ENCODE results near the gene MRC1. TPM values are rescaled to one million over a fixed set of nuclear protein-coding genes. Genes with fewer than 3 reads are reported as not detected.

Gene MRC1
- total and polyA plus RNA-seq, 2 donors (not counting 1 experiment from before 2014, with no cell fraction given) = 0.12 TPM; not detected in 1

DNA sequence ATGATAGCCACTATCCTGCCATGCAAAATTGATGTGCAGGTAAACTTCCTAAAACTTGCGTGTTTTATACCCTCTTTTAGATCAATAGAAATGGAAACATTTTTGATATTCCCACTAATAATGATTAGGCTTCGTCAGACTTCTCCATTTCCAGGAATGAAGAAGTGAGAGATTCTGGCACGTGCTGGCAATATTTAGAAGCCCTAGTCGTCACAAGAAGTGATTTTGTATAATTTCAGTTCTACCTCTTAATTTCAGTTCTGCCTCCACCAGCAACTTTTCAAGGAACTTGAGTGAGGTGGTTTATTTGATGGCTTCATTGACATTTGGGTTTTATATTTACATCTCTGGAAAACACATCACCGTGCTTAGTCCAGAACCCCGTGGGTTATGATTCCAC lies 61.9 kb downstream of the MRC1 start:
- H2AFZ ChIP-seq (ENCODE audit: insufficient read depth, low read depth, low read length, poor library complexity, severe bottlenecking) = no peak overlapping the region
- CTCF ChIA-PET = no interaction called here
- intact Hi-C loops (cut with micrococcal nuclease) = no loop called here

GRCh38 chr10:17872191-17873091 lies 63.3 kb downstream of the MRC1 start:
- Histone ChIP-seq H3K9me3 (ENCODE audit: control extremely low read depth in 1 of 3, control insufficient read depth in 2 of 3, insufficient read depth in 1 of 3, low read length in 2 of 3) (no peaks in the 10 kb centered on the region), H3K79me2 (ENCODE audit: control insufficient read depth, insufficient read depth, low read length) (no peaks in the 10 kb centered on the region), H2AFZ (ENCODE audit: insufficient read depth, low read depth, low read length, poor library complexity, severe bottlenecking) (no peak overlapping the region), H3K36me3 (replicated peaks in 1 of 2; ENCODE audit: control extremely low read depth in 1 of 2, control insufficient read depth in 1 of 2, extremely low read depth in 1 of 2, insufficient read depth in 2 of 2, low read length in 1 of 2) (no peaks in the 10 kb centered on the region), H3K9ac (ENCODE audit: low read length) (no peak overlapping the region), H3K27ac (ENCODE audit: low read length in 2 of 2) (no peak overlapping the region), H3K4me2 (replicated peaks; ENCODE audit: low read depth, low read length, poor library complexity, severe bottlenecking) (no peak overlapping the region), H3K4me1 (ENCODE audit: control insufficient read depth in 2 of 2, insufficient read depth in 2 of 2, low read length in 2 of 2) (no peaks in the 10 kb centered on the region), H3K4me3 (ENCODE audit: control extremely low read depth in 1 of 5, extremely low read depth in 1 of 5, insufficient read depth in 1 of 5, low read depth in 2 of 5, low read length in 4 of 5) (no peak overlapping the region), H4K20me1 (ENCODE audit: control insufficient read depth, insufficient read depth, low read length, poor library complexity, severe bottlenecking) (no peaks in the 10 kb centered on the region), H3K27me3 (replicated peaks in 1 of 4; ENCODE audit: control extremely low read depth in 1 of 4, control insufficient read depth in 3 of 4, insufficient read depth in 4 of 4, low read length in 3 of 4) (no peaks in the 10 kb centered on the region)
- intact Hi-C loops (cut with micrococcal nuclease) = no loop called here
- POLR2A ChIA-PET = no interaction called here
- no peaks in the 10 kb centered on the region for H3K27me3 Mint-ChIP-seq
- CTCF ChIA-PET = interaction anchor here (1.1 kb wide), 1 partner anchor 9 kb away, joined by 3 read pairs; no protein-coding TSS in a partner anchor
- WGBS (ENCODE audit: insufficient coverage) = 62% methylated on average over 5 of the region's 8 CpGs
- H3K27ac Mint-ChIP-seq = no peak overlapping the region
- peaks cover 4% of the 10 kb centered on the region for H3K4me1 Mint-ChIP-seq
- DNase-seq (no peak), ATAC-seq (ENCODE audit: low read depth) (no peak)
- H3K9me3 Mint-ChIP-seq (ENCODE audit: insufficient read depth) = peaks cover 5% of the 10 kb centered on the region
- TF ChIP-seq EZH2 (IDR thresholded peaks at IDR 0.05; ENCODE audit: borderline replicate concordance, insufficient read depth, low read depth, low read length, poor library complexity, severe bottlenecking) = no peak
- TF ChIP-seq, protein P1, sequence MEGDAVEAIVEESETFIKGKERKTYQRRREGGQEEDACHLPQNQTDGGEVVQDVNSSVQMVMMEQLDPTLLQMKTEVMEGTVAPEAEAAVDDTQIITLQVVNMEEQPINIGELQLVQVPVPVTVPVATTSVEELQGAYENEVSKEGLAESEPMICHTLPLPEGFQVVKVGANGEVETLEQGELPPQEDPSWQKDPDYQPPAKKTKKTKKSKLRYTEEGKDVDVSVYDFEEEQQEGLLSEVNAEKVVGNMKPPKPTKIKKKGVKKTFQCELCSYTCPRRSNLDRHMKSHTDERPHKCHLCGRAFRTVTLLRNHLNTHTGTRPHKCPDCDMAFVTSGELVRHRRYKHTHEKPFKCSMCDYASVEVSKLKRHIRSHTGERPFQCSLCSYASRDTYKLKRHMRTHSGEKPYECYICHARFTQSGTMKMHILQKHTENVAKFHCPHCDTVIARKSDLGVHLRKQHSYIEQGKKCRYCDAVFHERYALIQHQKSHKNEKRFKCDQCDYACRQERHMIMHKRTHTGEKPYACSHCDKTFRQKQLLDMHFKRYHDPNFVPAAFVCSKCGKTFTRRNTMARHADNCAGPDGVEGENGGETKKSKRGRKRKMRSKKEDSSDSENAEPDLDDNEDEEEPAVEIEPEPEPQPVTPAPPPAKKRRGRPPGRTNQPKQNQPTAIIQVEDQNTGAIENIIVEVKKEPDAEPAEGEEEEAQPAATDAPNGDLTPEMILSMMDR (IDR thresholded peaks at IDR 0.05) = no peak
- no peak overlapping the region for H3K4me3 Mint-ChIP-seq

More for the DNA sequence above, 61.9 kb downstream of the MRC1 start:
- no peaks in the 10 kb centered on the region for H3K9me3 ChIP-seq (ENCODE audit: control extremely low read depth in 1 of 3, control insufficient read depth in 2 of 3, insufficient read depth in 1 of 3, low read length in 2 of 3)
- H3K9ac ChIP-seq (ENCODE audit: low read length) = no peak overlapping the region
- H3K4me3 Mint-ChIP-seq = no peak overlapping the region
- H3K27me3 ChIP-seq (replicated peaks in 1 of 4; ENCODE audit: control extremely low read depth in 1 of 4, control insufficient read depth in 3 of 4, insufficient read depth in 4 of 4, low read length in 3 of 4) = no peaks in the 10 kb centered on the region
- no peaks in the 10 kb centered on the region for H3K79me2 ChIP-seq (ENCODE audit: control insufficient read depth, insufficient read depth, low read length)
- H3K4me1 Mint-ChIP-seq = peaks cover 4% of the 10 kb centered on the region
- no peaks in the 10 kb centered on the region for H4K20me1 ChIP-seq (ENCODE audit: control insufficient read depth, insufficient read depth, low read length, poor library complexity, severe bottlenecking)
- H3K4me1 ChIP-seq (ENCODE audit: control insufficient read depth in 2 of 2, insufficient read depth in 2 of 2, low read length in 2 of 2) = no peaks in the 10 kb centered on the region
- no peak overlapping the region for H3K4me3 ChIP-seq (ENCODE audit: control extremely low read depth in 1 of 5, extremely low read depth in 1 of 5, insufficient read depth in 1 of 5, low read depth in 2 of 5, low read length in 4 of 5)
- no peaks in the 10 kb centered on the region for H3K27me3 Mint-ChIP-seq
- H3K4me2 ChIP-seq (replicated peaks; ENCODE audit: low read depth, low read length, poor library complexity, severe bottlenecking) = no peak overlapping the region
- no peak overlapping the region for H3K27ac ChIP-seq (ENCODE audit: low read length in 2 of 2)
- WGBS (ENCODE audit: insufficient coverage) = no CpG with 5 or more reads among the region's 6 CpGs
- H3K27ac Mint-ChIP-seq = no peak overlapping the region
- ATAC-seq (ENCODE audit: low read depth) (no peak), DNase-seq (no peak)
- TF ChIP-seq EZH2 (IDR thresholded peaks at IDR 0.05; ENCODE audit: borderline replicate concordance, insufficient read depth, low read depth, low read length, poor library complexity, severe bottlenecking) = no peak
- TF ChIP-seq, protein P1 (IDR thresholded peaks at IDR 0.05) = no peak
- POLR2A ChIA-PET = no interaction called here
- peaks cover 5% of the 10 kb centered on the region for H3K9me3 Mint-ChIP-seq (ENCODE audit: insufficient read depth)
- H3K36me3 ChIP-seq (replicated peaks in 1 of 2; ENCODE audit: control extremely low read depth in 1 of 2, control insufficient read depth in 1 of 2, extremely low read depth in 1 of 2, insufficient read depth in 2 of 2, low read length in 1 of 2) = no peaks in the 10 kb centered on the region

All from B cell (primary cell).